HCT116 (cell line): ENCODE measurements around the gene TUBA4B. TPM values are rescaled to one million over a fixed set of nuclear protein-coding genes. Genes with fewer than 3 reads are reported as not detected.

Experiments
- ATAC-seq: fragments of 200-7000 bp; cut with Tn5 transposase; 2 replicates; pipeline ENCODE4 v1.9.1; 2020; ENCODE audit warnings: mild to moderate bottlenecking, moderate library complexity
- BruUV-seq: library from RNA; stranded (reverse); fragments of 400-500 nt; replicated peaks from 2 replicates; lab custom pipeline; 2021; lab: Mats Ljungman, UMichigan
- CTCF ChIA-PET: fragments of 300-600 bp; sonication (Branson Sonifier 250); formaldehyde crosslinking; loops from one replicate; lab custom pipeline; 2021; ENCODE audit warnings: antibody characterized with exemption; lab: Charles Lee
- POLR2A ChIA-PET: fragments of 300-600, 350-600 bp; sonication (Branson Sonifier 250); formaldehyde crosslinking; loops from one replicate; lab custom pipeline; 2021; ENCODE audit warnings: antibody characterized with exemption; lab: Charles Lee
- RAD21 ChIA-PET, 2 experiments: fragments of 300-600 bp; sonication (Branson Sonifier 250); formaldehyde crosslinking; loops; one replicate each; lab custom pipeline; 2023; ENCODE audit warnings: low total read pairs in 2 of 2; ENCODE audit not compliant: uncharacterized antibody in 2 of 2, unreplicated experiment in 2 of 2, low non-redundant PET in 1 of 2; lab: Charles Lee
- DNase-seq: peaks from one replicate; pipeline ENCODE4 v3.0.0-alpha.2; 2010; ENCODE audit warnings: low read depth, low spot score
- H2AFZ ChIP-seq: fragments of 200-600 bp; shearing (Covaris generic), sonication (generic); 2 replicates; pipeline ENCODE4 v1.6.1; 2017; ENCODE audit warnings: low read depth, mixed run types, mixed read lengths, antibody characterized with exemption, low read length; ENCODE audit not compliant: poor library complexity, severe bottlenecking
- H3K27ac ChIP-seq: 2 replicates; pipeline ENCODE4 v1.5.1; 2012; ENCODE audit warnings: low read depth, low read length
- H3K27me3 ChIP-seq: fragments of 200-600 bp; sonication (generic); 2 replicates; pipeline ENCODE4 v1.6.1; 2016; ENCODE audit warnings: mixed run types, low read length, mixed read lengths; ENCODE audit not compliant: insufficient read depth
- H3K36me3 ChIP-seq, 2 experiments: fragments of 200-500 bp in 1 of 2; fragments of 200-600 bp in 1 of 2; sonication (Bioruptor generic) in 1 of 2; sonication (generic) in 1 of 2; 2 replicates each; pipeline versions ENCODE4 v1.5.1 to v1.6.1; 2014 to 2016; ENCODE audit warnings: low read length in 2 of 2, inconsistent platforms in 1 of 2, mixed read lengths in 1 of 2, mixed run types in 1 of 2; ENCODE audit not compliant: insufficient read depth in 2 of 2, control insufficient read depth in 1 of 2
- H3K4me1 ChIP-seq, 2 experiments: fragments of 200-600 bp in 1 of 2; sonication (generic) in 1 of 2; 2 replicates each; pipeline versions ENCODE4 v1.5.1 to v1.6.1; 2012 to 2017; ENCODE audit warnings: low read length in 2 of 2, inconsistent platforms in 1 of 2, mild to moderate bottlenecking in 1 of 2, mixed read lengths in 1 of 2, mixed run types in 1 of 2, moderate library complexity in 1 of 2; ENCODE audit not compliant: insufficient read depth in 2 of 2, control insufficient read depth in 1 of 2
- H3K4me2 ChIP-seq: fragments of 200-600 bp; sonication (generic); 2 replicates; pipeline ENCODE4 v1.6.1; 2017; ENCODE audit warnings: mixed run types, low read length, mixed read lengths
- H3K4me3 ChIP-seq, 2 experiments: fragments of 200-600 bp in 1 of 2; sonication (generic) in 1 of 2; replicated peaks in 1 of 2; 2 replicates each; pipeline ENCODE4 v1.5.1; 2011 to 2016; ENCODE audit warnings: low read length in 2 of 2, control low read depth in 1 of 2, low read depth in 1 of 2, mild to moderate bottlenecking in 1 of 2, mixed read lengths in 1 of 2, mixed run types in 1 of 2
- H3K79me2 ChIP-seq: fragments of 200-600 bp; sonication (generic); 2 replicates; pipeline ENCODE4 v1.6.1; 2017; ENCODE audit warnings: mild to moderate bottlenecking, mixed run types, low read length, moderate library complexity, mixed read lengths; ENCODE audit not compliant: insufficient read depth
- H3K9ac ChIP-seq: fragments of 200-600 bp; sonication (generic); 2 replicates; pipeline ENCODE4 v1.6.1; 2016; ENCODE audit warnings: low read length, mixed read lengths
- H3K9me2 ChIP-seq: fragments of 200-600 bp; sonication (generic), shearing (Covaris generic); 2 replicates; pipeline ENCODE4 v1.6.1; 2017; ENCODE audit warnings: mixed run types, mild to moderate bottlenecking, moderate library complexity; ENCODE audit not compliant: insufficient read depth
- H3K9me3 ChIP-seq, 2 experiments: fragments of 200-500 bp in 1 of 2; fragments of 200-600 bp in 1 of 2; sonication (Bioruptor generic) in 1 of 2; sonication (generic) in 1 of 2; 2 replicates each; pipeline ENCODE4 v1.6.1; 2014 to 2017; ENCODE audit warnings: low read length in 2 of 2, mixed read lengths in 2 of 2, inconsistent platforms in 1 of 2, low read depth in 1 of 2, mild to moderate bottlenecking in 1 of 2, mixed run types in 1 of 2, moderate library complexity in 1 of 2; ENCODE audit not compliant: control insufficient read depth in 1 of 2, insufficient read depth in 1 of 2
- H4K20me1 ChIP-seq: fragments of 200-600 bp; sonication (generic), shearing (Covaris generic); 2 replicates; pipeline ENCODE4 v1.6.1; 2017; ENCODE audit warnings: mixed run types, mild to moderate bottlenecking, moderate library complexity; ENCODE audit not compliant: insufficient read depth
- SP1 ChIP-seq: IDR thresholded peaks from 2 replicates; pipeline ENCODE4 v1.6.1; 2012; ENCODE audit warnings: low read depth
- intact Hi-C: fragments of 100-400 bp; cut with micrococcal nuclease; formaldehyde crosslinking; loops from 2 replicates; pipeline ENCODE4 v1.10.0; 2022
- total RNA-seq: library from RNA; stranded (reverse); gene quantifications from one replicate; pipeline ENCODE4 v1.2.1, GENCODE V29; 2021; ENCODE audit not compliant: unreplicated experiment
- TF ChIP-seq, protein P1 (sequence below), 3 experiments: fragments of 200-600 bp in 1 of 3; sonication (generic) in 1 of 3; IDR thresholded peaks in 2 of 3; conservative IDR thresholded peaks in 1 of 3; 2 replicates each; pipeline ENCODE4 v1.5.1; 2012 to 2017; ENCODE audit warnings: low read depth in 2 of 3, low read length in 2 of 3, antibody characterized with exemption in 1 of 3, borderline replicate concordance in 1 of 3, control low read depth in 1 of 3, mild to moderate bottlenecking in 1 of 3, mixed read lengths in 1 of 3, mixed run types in 1 of 3, moderate library complexity in 1 of 3; ENCODE audit not compliant: insufficient read depth in 1 of 3

Gene TUBA4B
- total RNA-seq, 1 experiment from 2014 or later = not detected

DNA sequence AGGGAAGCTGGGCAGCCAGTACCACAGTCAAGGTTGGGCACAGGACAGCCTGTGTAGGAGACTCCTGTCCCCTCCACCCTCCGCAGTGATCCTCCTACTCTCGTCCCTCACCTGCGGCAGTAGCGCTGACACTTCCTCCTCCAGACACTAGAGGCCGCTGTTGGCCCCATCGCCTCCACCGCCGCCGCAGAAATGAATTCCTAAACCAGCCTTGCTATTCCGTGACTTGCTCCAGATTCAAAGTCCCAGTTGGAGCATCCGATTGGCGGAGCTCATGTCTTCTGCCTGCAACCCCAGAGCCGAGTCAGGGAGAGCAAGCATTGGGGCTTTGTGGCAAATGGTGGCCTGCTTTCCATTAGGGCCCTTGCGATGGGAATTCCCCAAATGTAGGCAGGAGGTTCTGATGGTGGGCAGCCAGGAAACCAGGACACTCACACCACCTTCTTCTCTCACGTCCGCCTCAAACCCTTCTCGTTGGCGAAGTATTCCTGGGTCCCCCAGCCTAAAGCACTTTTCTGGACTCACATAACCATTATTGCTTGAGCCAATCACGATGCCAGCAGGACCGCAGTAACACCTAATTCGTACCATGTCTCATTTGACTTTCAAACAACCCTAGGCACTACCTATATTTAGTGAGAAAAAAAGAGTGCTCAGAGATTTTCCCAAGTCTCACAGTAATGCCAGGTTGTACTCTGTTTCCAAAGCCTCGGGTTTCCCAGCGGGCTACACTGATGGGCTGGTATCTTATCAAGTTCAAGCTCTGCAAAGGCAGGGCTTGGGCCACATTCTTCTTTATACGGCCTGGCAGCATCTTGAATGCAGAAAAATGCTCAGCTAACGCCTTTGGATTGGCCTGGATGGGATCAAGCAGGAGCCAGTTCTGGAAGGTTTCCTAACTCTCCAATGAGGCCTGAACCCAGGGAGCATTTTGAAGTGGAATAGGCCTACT is 24.9 kb downstream of the TUBA4B start:
- Histone ChIP-seq H3K4me3 (peak overlapping the region; percentile 42 to 59), H3K9me3 (no peaks in the 10 kb centered on the region), H3K27me3 (no peaks in the 10 kb centered on the region), H3K4me2 (peak overlapping the region; percentile 86), H2AFZ (peak overlapping the region; percentile 81), H3K9ac (peak overlapping the region; percentile 71)
- intact Hi-C loops = loop anchor here (2.0 kb wide), 1 partner anchor 117 kb away; the partner anchor contains the start of gene NHEJ1
- RAD21 ChIA-PET = interaction anchor here in 1 of 2 experiments (0.6 kb wide), 1 partner anchor 252 kb away, joined by 3 read pairs; no protein-coding TSS in a partner anchor
- no peak for TF ChIP-seq SP1
- TF ChIP-seq, protein P1, sequence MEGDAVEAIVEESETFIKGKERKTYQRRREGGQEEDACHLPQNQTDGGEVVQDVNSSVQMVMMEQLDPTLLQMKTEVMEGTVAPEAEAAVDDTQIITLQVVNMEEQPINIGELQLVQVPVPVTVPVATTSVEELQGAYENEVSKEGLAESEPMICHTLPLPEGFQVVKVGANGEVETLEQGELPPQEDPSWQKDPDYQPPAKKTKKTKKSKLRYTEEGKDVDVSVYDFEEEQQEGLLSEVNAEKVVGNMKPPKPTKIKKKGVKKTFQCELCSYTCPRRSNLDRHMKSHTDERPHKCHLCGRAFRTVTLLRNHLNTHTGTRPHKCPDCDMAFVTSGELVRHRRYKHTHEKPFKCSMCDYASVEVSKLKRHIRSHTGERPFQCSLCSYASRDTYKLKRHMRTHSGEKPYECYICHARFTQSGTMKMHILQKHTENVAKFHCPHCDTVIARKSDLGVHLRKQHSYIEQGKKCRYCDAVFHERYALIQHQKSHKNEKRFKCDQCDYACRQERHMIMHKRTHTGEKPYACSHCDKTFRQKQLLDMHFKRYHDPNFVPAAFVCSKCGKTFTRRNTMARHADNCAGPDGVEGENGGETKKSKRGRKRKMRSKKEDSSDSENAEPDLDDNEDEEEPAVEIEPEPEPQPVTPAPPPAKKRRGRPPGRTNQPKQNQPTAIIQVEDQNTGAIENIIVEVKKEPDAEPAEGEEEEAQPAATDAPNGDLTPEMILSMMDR (IDR thresholded peaks at IDR 0.05 in 2 of 3, conservative IDR thresholded peaks at IDR 0.05 in 1 of 3; ENCODE audit: borderline replicate concordance in 1 of 3, insufficient read depth in 1 of 3, low read depth in 2 of 3, low read length in 2 of 3) = peak in 2 of 3 experiments; percentile 97 to 98; a peak in 4 of 6 replicates
- TF ChIP-seq, all 23 proteins: peak for 1
- ChIA-PET CTCF (interaction anchor here (0.6 to 4.3 kb wide), 11 partner anchors 16 to 204 kb away, joined by 3 to 71 read pairs (median 6); partner anchors contain the start of genes CNPPD1, TUBA4A and TUBA4B), POLR2A (interaction anchor here (0.6 to 1.5 kb wide), 4 partner anchors 26 to 110 kb away, joined by 3 to 4 read pairs (median 4); partner anchors contain the start of genes DNPEP and TUBA4B)
- Histone ChIP-seq H3K36me3 (no peaks in the 10 kb centered on the region), H4K20me1 (no peaks in the 10 kb centered on the region), H3K27ac (peak overlapping the region; percentile 82), H3K9me2 (no peaks in the 10 kb centered on the region), H3K79me2 (no peaks in the 10 kb centered on the region), H3K4me1 (peaks cover 43 to 64% of the 10 kb centered on the region in 2 experiments)
- DNase-seq (peak; percentile 54), ATAC-seq (peak; percentile 49)
- BruUV-seq = no TSS peak
